ENCODE measurements around the gene GDF7. TPM values are rescaled to one million over a fixed set of nuclear protein-coding genes. Genes with fewer than 3 reads are reported as not detected.

The GDF7 gene
- total and polyA plus RNA-seq, 2 of the 4 experiments (the other 2 are of a cell fraction), result under 0.01 to 0.02 TPM

- Histone ChIP-seq H3K9ac (ENCODE audit: low read depth, low read length) (no peak overlapping the region), H3K9me1 (ENCODE audit: insufficient read depth, low read length) (peaks cover 5% of the 10 kb centered on the region; the same call in 1 of the 2 replicates), H3K18ac (ENCODE audit: low read depth, low read length) (no peak overlapping the region), H3K23ac (ENCODE audit: low read depth, low read length) (no peak overlapping the region), H3K56ac (ENCODE audit: extremely low read depth, insufficient read depth, low read length) (no peak overlapping the region), H3K4me2 (ENCODE audit: low read depth, low read length) (no peak overlapping the region), H2AK5ac (ENCODE audit: low read depth, low read length) (no peak overlapping the region), H2BK20ac (ENCODE audit: low read depth, low read length) (no peak overlapping the region), H3K4ac (ENCODE audit: low read depth, low read length) (no peak overlapping the region), H2BK15ac (ENCODE audit: low read depth, low read length) (no peak overlapping the region), H3K36me3 (ENCODE audit: control insufficient read depth, insufficient read depth, low read length) (peaks cover 1% of the 10 kb centered on the region; the same call in 1 of the 2 replicates), H2BK5ac (ENCODE audit: low read depth, low read length, poor library complexity, severe bottlenecking) (no peak overlapping the region), H3K79me1 (ENCODE audit: low read depth in 1 of 2, low read length in 2 of 2) (no peaks in the 10 kb centered on the region), H3K27ac (ENCODE audit: insufficient read depth, low read length) (no peak overlapping the region), H3K9me3 (ENCODE audit: control insufficient read depth, insufficient read depth, low read length) (no peaks in the 10 kb centered on the region), H4K5ac (ENCODE audit: low read depth, low read length) (no peak overlapping the region), H3K4me1 (ENCODE audit: control insufficient read depth, insufficient read depth, low read length) (peaks cover 7% of the 10 kb centered on the region; the same call in 1 of the 2 replicates), H2BK120ac (ENCODE audit: low read depth, low read length) (no peak overlapping the region), H2AFZ (replicated peaks; ENCODE audit: low read length, poor library complexity) (no peak overlapping the region), H3K14ac (replicated peaks; ENCODE audit: low read depth, low read length) (no peak overlapping the region), H3K4me3 (ENCODE audit: insufficient read depth, low read depth, low read length) (no peak overlapping the region), H2AK9ac (replicated peaks; ENCODE audit: low read depth, low read length, poor library complexity) (no peak overlapping the region), H4K91ac (ENCODE audit: insufficient read depth, low read depth, low read length) (no peak overlapping the region), H3K27me3 (ENCODE audit: control insufficient read depth, insufficient read depth, low read length) (peaks cover 5% of the 10 kb centered on the region), H4K20me1 (ENCODE audit: insufficient read depth, low read length) (no peaks in the 10 kb centered on the region), H4K8ac (ENCODE audit: low read depth in 2 of 2, low read length in 2 of 2) (no peak overlapping the region)
- DNase-seq, result no peak
- no peak for ATAC-seq (ENCODE audit: low read depth)
- intact Hi-C loops (cut with micrococcal nuclease), result no loop called here
- ChIA-PET POLR2A (ENCODE audit: unreplicated experiment) (no interaction called here), CTCF (interaction anchor here (0.6 to 2.8 kb wide), 7 partner anchors 10 to 286 kb away, joined by 3 to 14 read pairs (median 3); partner anchors contain the start of gene LDAH)
- no TSS peak for BruUV-seq (replicated peaks)
- in situ Hi-C loops (cut with MboI; ENCODE audit: low sequenced_read_pairs), result no loop called here
- dilution Hi-C loops (cut with HindIII; ENCODE audit: low sequenced_read_pairs, unreplicated experiment), result loop anchor here (25.0 kb wide), 1 partner anchor 260 kb away; no protein-coding TSS in a partner anchor
- WGBS, 2 experiments (ENCODE audit: extremely low coverage in 2 of 2, insufficient read length in 1 of 2), result 82% methylated on average over 10 of the region's 15 CpGs; no CpG with 5 or more reads in 1 of the 2 experiments
- no peak for TF ChIP-seq CHD1 (IDR thresholded peaks at IDR 0.05; ENCODE audit: low read depth, low read length)
- no peak for TF ChIP-seq RCOR1 (IDR thresholded peaks at IDR 0.05; ENCODE audit: insufficient replicate concordance, low read length)
- TF ChIP-seq BHLHE40 (IDR thresholded peaks at IDR 0.05; ENCODE audit: low read depth, low read length), result no peak
- no peak for TF ChIP-seq CEBPB (IDR thresholded peaks at IDR 0.05; ENCODE audit: low read depth, low read length)
- TF ChIP-seq RAD21 (IDR thresholded peaks at IDR 0.05; ENCODE audit: low read length), result no peak
- TF ChIP-seq FOS (IDR thresholded peaks at IDR 0.05; ENCODE audit: low read depth, low read length), result no peak
- TF ChIP-seq RFX5 (IDR thresholded peaks at IDR 0.05; ENCODE audit: low read depth, low read length), result no peak
- TF ChIP-seq POLR2A (IDR thresholded peaks at IDR 0.05; ENCODE audit: low read depth, low read length), result no peak
- no peak; the same call in 1 of the 2 replicates for TF ChIP-seq CTCF (conservative IDR thresholded peaks at IDR 0.05; ENCODE audit: low read depth, low read length)
- no peak for TF ChIP-seq SMC3 (IDR thresholded peaks at IDR 0.05; ENCODE audit: low read depth, low read length)
- no peak for TF ChIP-seq MXI1 (IDR thresholded peaks at IDR 0.05; ENCODE audit: borderline replicate concordance, low read depth, low read length)
- TF ChIP-seq USF2 (IDR thresholded peaks at IDR 0.05; ENCODE audit: low read depth, low read length), result no peak
- TF ChIP-seq MAFK (IDR thresholded peaks at IDR 0.05; ENCODE audit: low read depth, low read length), result no peak
- no peak for TF ChIP-seq NFE2L2 (IDR thresholded peaks at IDR 0.05; ENCODE audit: low read depth, low read length)
- no peak for TF ChIP-seq ELK1 (IDR thresholded peaks at IDR 0.05; ENCODE audit: borderline replicate concordance, low read depth, low read length)
Measured at GRCh38 chr2:20677301-20678085, 10.5 kb downstream of the GDF7 start.

All from IMR-90 (cell line).